B cell (primary cell): ENCODE measurements around the gene PAQR3.

Experiments
- CTCF ChIP-seq: fragments of 200-600 bp; IDR thresholded peaks from one replicate; pipeline ENCODE4 v1.8.0; 2022; ENCODE audit warnings: antibody characterized with exemption, mild to moderate bottlenecking
- EZH2 ChIP-seq: IDR thresholded peaks from 2 replicates; pipeline ENCODE4 v1.6.1; 2012; ENCODE audit warnings: borderline replicate concordance, low read depth, mild to moderate bottlenecking, moderate library complexity, low read length; ENCODE audit not compliant: insufficient read depth, poor library complexity, severe bottlenecking

- TF ChIP-seq EZH2 (no peak), CTCF (no peak)
Measured at GRCh38 chr4:78876568-78877320, 62.5 kb downstream of the PAQR3 start.
